ENCODE measurements around the gene NOVA2.

DNA sequence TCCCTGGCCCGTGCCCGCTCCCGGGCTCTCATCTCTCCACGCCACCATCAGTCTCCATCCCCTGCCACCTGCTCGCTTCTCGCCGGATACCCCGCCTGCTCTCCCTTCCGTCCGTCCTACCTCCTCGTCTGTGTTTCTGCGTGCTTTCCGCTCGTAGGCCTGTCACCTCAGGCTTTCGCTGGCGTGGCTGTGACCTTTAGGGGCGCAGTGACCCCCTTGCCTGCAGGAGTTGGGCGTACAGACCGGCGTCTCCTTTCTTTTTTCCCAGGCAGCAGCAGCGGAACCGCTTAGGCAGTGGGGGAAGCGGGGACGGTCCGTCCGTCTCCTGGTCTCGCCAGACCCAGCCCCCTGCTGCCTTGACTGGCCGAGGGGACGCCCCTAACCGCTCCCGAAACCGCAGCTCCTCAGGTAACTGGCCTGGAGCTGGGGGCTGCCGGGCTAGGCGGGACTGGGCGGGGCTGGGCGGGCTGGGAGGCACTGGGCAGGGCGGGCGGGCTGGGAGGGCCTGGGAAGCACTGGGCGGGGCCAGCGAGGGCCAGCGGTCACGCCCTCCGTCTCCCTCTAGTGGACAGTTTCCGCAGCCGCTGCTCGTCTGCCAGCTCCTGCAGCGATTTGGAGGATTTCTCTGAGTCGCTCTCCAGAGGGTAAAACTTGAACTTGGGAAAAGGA, 42.9 kb upstream of the NOVA2 start:
- TF ChIP-seq, protein P1, sequence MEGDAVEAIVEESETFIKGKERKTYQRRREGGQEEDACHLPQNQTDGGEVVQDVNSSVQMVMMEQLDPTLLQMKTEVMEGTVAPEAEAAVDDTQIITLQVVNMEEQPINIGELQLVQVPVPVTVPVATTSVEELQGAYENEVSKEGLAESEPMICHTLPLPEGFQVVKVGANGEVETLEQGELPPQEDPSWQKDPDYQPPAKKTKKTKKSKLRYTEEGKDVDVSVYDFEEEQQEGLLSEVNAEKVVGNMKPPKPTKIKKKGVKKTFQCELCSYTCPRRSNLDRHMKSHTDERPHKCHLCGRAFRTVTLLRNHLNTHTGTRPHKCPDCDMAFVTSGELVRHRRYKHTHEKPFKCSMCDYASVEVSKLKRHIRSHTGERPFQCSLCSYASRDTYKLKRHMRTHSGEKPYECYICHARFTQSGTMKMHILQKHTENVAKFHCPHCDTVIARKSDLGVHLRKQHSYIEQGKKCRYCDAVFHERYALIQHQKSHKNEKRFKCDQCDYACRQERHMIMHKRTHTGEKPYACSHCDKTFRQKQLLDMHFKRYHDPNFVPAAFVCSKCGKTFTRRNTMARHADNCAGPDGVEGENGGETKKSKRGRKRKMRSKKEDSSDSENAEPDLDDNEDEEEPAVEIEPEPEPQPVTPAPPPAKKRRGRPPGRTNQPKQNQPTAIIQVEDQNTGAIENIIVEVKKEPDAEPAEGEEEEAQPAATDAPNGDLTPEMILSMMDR (IDR thresholded peaks at IDR 0.05) = peak in 3 of 4 experiments; percentile 58 to 94 (median 61)
- TF ChIP-seq POLR2A (IDR thresholded peaks at IDR 0.05) = no peak
- no peak for TF ChIP-seq EP300 (IDR thresholded peaks at IDR 0.05)
